GM12878 (cell line): ENCODE results near the gene UBE2C. TPM values are rescaled to one million over a fixed set of nuclear protein-coding genes. Genes with fewer than 3 reads are reported as not detected.

Source experiments
- CTCF ChIP-seq, 3 experiments: IDR thresholded peaks in 2 of 3; conservative IDR thresholded peaks in 1 of 3; 2 replicates each; pipeline ENCODE4 v1.5.1; 2011; ENCODE audit warnings: low read depth in 3 of 3, low read length in 3 of 3, mild to moderate bottlenecking in 3 of 3, control low read depth in 2 of 3, moderate library complexity in 2 of 3, inconsistent platforms in 1 of 3, mixed read lengths in 1 of 3; ENCODE audit not compliant: control insufficient read depth in 2 of 3, insufficient read depth in 1 of 3; ENCODE audit errors: extremely low read depth in 1 of 3
- JUNB ChIP-seq: IDR thresholded peaks from 2 replicates; pipeline ENCODE4 v1.6.1; 2016; ENCODE audit warnings: antibody characterized with exemption, mild to moderate bottlenecking
- ZNF687 ChIP-seq: fragments of 450-650 bp; IDR thresholded peaks from 2 replicates; pipeline ENCODE4 v1.6.1; 2017; ENCODE audit warnings: mild to moderate bottlenecking, moderate library complexity
- polyA plus RNA-seq, 11 experiments: library from polyadenylated mRNA; depleted of rRNA in 4 of 11; unstranded in 6 of 11; stranded (reverse) in 5 of 11; fragments of >200 nt; fragmentation: Nextera tagmentation in 4 of 11; fragmentation: Illumina TruSeq in 1 of 11; extraction: Ambion mirVana in 4 of 11; extraction: Trizol in 1 of 11; gene quantifications; 1 replicate in 1 of 11; 2 replicates in 10 of 11; pipeline versions ENCODE4 v1.2.1 to v1.2.3, GENCODE V29; 2011 to 2016; ENCODE audit warnings: inconsistent platforms in 2 of 11, missing spikeins in 2 of 11, low read depth in 1 of 11
- total RNA-seq, 4 experiments: library from RNA; depleted of rRNA in 3 of 4; stranded (reverse); fragments of >200 nt in 3 of 4; fragmentation: Illumina TruSeq in 1 of 4; extraction: Trizol in 1 of 4; gene quantifications; 2 replicates each; pipeline versions ENCODE4 v1.2.1 to v1.2.3, GENCODE V29; 2013 to 2021
- TF ChIP-seq, protein P1 (sequence below): fragments of 150-350 bp; IDR thresholded peaks from 2 replicates; pipeline ENCODE4 v1.6.1; 2014; ENCODE audit warnings: mild to moderate bottlenecking, low read depth, low read length

The UBE2C gene
- total and polyA plus RNA-seq, 10 of the 15 experiments (the other 5 are each of a cell fraction or from before 2014, with no cell fraction given): 86.2 to 412 (median 176) TPM

GRCh38 chr20:45801851-45802250 is 10.6 kb upstream of the UBE2C start (continued):
- TF ChIP-seq, protein P1, sequence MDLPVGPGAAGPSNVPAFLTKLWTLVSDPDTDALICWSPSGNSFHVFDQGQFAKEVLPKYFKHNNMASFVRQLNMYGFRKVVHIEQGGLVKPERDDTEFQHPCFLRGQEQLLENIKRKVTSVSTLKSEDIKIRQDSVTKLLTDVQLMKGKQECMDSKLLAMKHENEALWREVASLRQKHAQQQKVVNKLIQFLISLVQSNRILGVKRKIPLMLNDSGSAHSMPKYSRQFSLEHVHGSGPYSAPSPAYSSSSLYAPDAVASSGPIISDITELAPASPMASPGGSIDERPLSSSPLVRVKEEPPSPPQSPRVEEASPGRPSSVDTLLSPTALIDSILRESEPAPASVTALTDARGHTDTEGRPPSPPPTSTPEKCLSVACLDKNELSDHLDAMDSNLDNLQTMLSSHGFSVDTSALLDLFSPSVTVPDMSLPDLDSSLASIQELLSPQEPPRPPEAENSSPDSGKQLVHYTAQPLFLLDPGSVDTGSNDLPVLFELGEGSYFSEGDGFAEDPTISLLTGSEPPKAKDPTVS: no peak
- no peak for TF ChIP-seq CTCF (IDR thresholded peaks at IDR 0.05 in 2 of 3, conservative IDR thresholded peaks at IDR 0.05 in 1 of 3; ENCODE audit: control insufficient read depth in 2 of 3, extremely low read depth in 1 of 3, insufficient read depth in 1 of 3, low read depth in 3 of 3, low read length in 3 of 3)
- TF ChIP-seq JUNB: no peak
- no peak for TF ChIP-seq ZNF687
